Thyroid gland (tissue), 4 donors: ENCODE measurements around the gene SUPT3H.

Experiments
- CTCF ChIP-seq, 6 experiments: fragments of 200-600 bp in 3 of 6; fragments of 450-650 bp in 3 of 6; sonication (generic) in 3 of 6; IDR thresholded peaks; one replicate each; pipeline ENCODE4 v1.5.1; 2016 to 2019; ENCODE audit warnings: antibody characterized with exemption in 6 of 6, mild to moderate bottlenecking in 2 of 6, inconsistent platforms in 1 of 6, moderate library complexity in 1 of 6
- POLR2A ChIP-seq, 2 donors: fragments of 450-650 bp; IDR thresholded peaks; one replicate each; pipeline ENCODE4 v1.6.1; 2017; ENCODE audit warnings: antibody characterized with exemption in 2 of 2, mild to moderate bottlenecking in 2 of 2, moderate library complexity in 1 of 2

GRCh38 chr6:45031601-45032000 is 346.1 kb downstream of the SUPT3H start:
- TF ChIP-seq POLR2A (IDR thresholded peaks at IDR 0.05), result no peak
- TF ChIP-seq CTCF (IDR thresholded peaks at IDR 0.05), result no peak
